ENCODE data around the gene AHDC1.

GRCh38 chr1:27612718-27613117, 8.8 kb upstream of the AHDC1 start:
- TF ChIP-seq CTCF (IDR thresholded peaks at IDR 0.05; ENCODE audit: low read length) (no peak), EZH2 (optimal IDR thresholded peaks at IDR 0.05; ENCODE audit: low read depth, low read length) (no peak), EZH2phosphoT487 (IDR thresholded peaks at IDR 0.05; ENCODE audit: low read length) (no peak)

All from MM.1S (cell line).